ENCODE results near the gene OR10C1.

OR10C1 gene

DNA sequence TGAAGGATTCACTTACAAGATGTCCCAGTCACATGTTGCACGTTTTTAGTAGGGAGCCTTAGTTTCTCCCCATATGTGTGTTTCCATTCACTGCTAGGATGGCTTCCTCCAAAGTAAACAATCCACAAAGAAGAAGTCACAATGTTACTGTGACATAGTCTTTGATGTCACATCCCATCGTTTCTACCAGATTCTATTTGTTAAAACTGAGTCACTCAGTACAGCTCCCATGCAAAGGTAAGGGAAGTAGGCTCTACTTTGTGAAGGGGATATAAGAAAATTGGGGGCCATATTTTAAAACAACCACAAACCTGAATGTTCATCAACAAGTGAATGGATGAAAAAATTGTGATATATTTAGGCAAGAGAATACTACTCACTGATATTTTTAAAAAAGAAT, 17.9 kb downstream of the OR10C1 start, which contains the start of the genes OR11A1 and OR2H1:
Gene OR11A1, minus strand, starts transcription at position 101 of the 400 bp plus-strand sequence. CDS start 29,430 bp downstream, outside the sequence.
Gene OR2H1, plus strand, starts transcription at position 185 of the 400 bp plus-strand sequence. CDS start 4,615 bp downstream, outside the sequence.
- H3K27ac ChIP-seq, result no peak within 1 kb of the TSS
- TF ChIP-seq CTCF (IDR thresholded peaks at IDR 0.05) (no peak), ZFX (IDR thresholded peaks at IDR 0.05; ENCODE audit: borderline replicate concordance) (no peak)

DNA sequence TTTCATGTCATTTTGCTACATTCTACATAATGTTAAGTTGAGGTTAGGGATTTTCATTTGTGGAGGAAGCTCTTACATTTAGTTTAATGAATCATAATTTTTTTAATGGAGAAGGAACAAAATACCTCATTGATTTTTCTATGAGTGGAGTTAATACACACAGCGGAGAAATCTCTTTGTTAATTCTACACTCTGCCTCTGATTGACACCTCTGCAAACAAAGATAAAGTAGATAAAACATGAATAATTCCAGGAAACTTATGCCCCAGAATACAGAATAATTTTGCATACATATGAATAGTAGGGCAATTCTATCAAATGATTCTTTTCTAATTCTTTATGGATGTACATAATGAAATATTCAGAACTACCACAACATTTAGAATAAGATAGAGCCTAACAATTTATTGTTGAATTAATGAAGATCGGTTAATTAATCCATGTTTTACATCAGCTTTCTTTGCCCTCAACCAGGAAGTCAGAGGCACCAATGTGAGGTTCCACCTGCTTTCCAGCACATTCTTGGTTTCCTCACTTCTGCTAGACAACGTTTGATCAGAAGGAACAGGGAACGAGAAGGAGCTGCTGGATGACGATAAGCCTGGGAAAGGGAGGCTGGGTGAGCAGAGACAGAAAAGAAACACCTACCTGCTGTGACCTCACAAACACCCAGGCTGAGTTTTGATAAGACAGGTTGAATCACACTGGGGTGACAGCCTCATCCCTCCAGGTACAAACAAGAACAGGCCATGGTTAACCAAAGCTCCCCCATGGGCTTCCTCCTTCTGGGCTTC, 22.1 kb downstream of the OR10C1 start:
- TF ChIP-seq CTCF (IDR thresholded peaks at IDR 0.05) (no peak), ZFX (IDR thresholded peaks at IDR 0.05; ENCODE audit: borderline replicate concordance) (no peak)
- no peak overlapping the region for H3K27ac ChIP-seq

DNA sequence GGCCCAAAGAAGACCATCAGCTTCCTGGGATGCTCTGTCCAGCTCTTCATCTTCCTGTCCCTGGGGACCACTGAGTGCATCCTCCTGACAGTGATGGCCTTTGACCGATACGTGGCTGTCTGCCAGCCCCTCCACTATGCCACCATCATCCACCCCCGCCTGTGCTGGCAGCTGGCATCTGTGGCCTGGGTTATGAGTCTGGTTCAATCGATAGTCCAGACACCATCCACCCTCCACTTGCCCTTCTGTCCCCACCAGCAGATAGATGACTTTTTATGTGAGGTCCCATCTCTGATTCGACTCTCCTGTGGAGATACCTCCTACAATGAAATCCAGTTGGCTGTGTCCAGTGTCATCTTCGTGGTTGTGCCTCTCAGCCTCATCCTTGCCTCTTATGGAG, 22.9 kb downstream of the OR10C1 start:
- no peak overlapping the region for H3K27ac ChIP-seq
- no peak for TF ChIP-seq CTCF (IDR thresholded peaks at IDR 0.05)

GRCh38 chr6:29465279-29465678, 26.2 kb downstream of the OR10C1 start:
- TF ChIP-seq ZFX (IDR thresholded peaks at IDR 0.05; ENCODE audit: borderline replicate concordance) (no peak), CTCF (IDR thresholded peaks at IDR 0.05) (no peak)
- no peak overlapping the region for H3K27ac ChIP-seq

DNA sequence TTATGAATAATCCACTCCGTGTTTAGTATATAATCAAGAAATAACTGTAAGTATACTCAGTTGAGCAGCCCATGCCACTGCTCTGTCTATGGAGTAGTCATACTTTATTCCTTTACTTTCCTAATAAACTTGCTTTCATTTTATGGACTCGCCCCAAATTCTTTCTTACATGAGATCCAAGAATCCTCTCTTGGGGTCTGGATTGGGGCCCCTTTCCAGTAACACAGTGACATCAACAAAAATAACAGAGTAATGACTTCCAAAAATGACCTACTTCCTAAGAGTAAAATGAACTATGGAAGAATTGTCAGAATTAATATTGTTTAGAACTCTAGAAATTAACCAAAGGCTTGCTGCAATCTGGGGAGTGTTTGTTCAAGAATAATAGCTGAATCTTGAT, 26.7 kb downstream of the OR10C1 start:
- H3K27ac ChIP-seq, result no peak overlapping the region
- TF ChIP-seq ZFX (IDR thresholded peaks at IDR 0.05; ENCODE audit: borderline replicate concordance) (no peak), CTCF (IDR thresholded peaks at IDR 0.05) (no peak)

GRCh38 chr6:29466241-29466640, 27.1 kb downstream of the OR10C1 start:
- no peak overlapping the region for H3K27ac ChIP-seq
- TF ChIP-seq ZFX (IDR thresholded peaks at IDR 0.05; ENCODE audit: borderline replicate concordance) (no peak), CTCF (IDR thresholded peaks at IDR 0.05) (no peak)

DNA sequence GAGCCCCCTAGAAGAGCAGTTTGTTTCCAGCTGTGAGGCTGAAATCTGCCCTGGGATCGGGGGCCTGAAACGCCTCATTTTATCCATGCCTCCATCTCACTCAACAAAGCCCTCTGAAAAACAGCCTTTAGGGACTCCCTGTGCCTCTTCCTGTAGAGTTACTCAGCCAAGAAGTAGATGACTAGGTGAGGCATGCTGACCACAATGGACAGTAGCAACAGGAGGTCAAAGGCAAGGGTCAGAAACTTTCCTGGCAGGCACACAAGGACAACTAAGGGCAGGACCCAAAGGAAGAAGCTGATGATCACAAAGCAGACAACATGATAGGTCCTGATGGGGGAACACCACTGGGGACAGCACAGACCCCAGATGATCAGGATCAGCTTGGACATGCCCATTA, 35.9 kb downstream of the OR10C1 start:
- TF ChIP-seq CTCF (IDR thresholded peaks at IDR 0.05), result no peak
- TF ChIP-seq ZFX (IDR thresholded peaks at IDR 0.05; ENCODE audit: borderline replicate concordance), result no peak
- no peak overlapping the region for H3K27ac ChIP-seq
